Measurements from ENCODE around the gene GUF1. TPM values are rescaled to one million over a fixed set of nuclear protein-coding genes. Genes with fewer than 3 reads are reported as not detected.

Gene GUF1
- total and polyA plus RNA-seq, 2 of the 13 experiments (the other 11 are each of a cell fraction or from before 2014, with no cell fraction given): 10.3 to 24.6 TPM

DNA sequence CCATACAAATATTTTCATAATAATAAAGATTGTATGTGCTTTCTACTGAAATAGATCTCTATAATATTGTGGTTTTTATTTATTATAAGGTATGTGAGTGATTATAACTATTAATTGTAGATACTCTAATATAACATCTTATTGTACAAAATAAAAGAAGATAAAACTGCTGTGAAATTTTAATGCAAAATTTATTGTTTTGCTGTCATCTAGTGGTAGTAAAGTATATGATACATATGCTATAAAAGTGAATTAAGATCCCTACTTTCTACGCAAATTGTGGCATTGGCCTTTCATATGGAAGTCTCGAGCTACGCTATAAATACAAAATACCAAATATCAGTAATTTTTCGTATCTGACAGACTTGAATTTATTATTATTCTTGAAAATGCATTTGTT lies 46.1 kb upstream of the GUF1 start:
- H3K9ac ChIP-seq (ENCODE audit: insufficient read depth, low read depth, low read length): no peak overlapping the region
- intact Hi-C loops (cut with micrococcal nuclease; ENCODE audit: unreplicated experiment): loop anchor here (5.0 kb wide), 1 partner anchor 855 kb away; no protein-coding TSS in a partner anchor
- in situ Hi-C loops (cut with HindIII; ENCODE audit: extremely low pct_ligation_motif_present, low pct_unique_long_range_greater_than_20kb): loop anchor here (25.0 kb wide), 2 partner anchors 1495 to 1645 kb away; no protein-coding TSS in a partner anchor
- 47% methylated on average over 4 of the region's 4 CpGs for WGBS (ENCODE audit: low lambda C conversion rate)
- no TSS peak for BruUV-seq (replicated peaks)
- H3K79me2 ChIP-seq (ENCODE audit: insufficient read depth, low read length): no peaks in the 10 kb centered on the region
- H3K36me3 ChIP-seq (replicated peaks in 1 of 2; ENCODE audit: control insufficient read depth in 1 of 2, insufficient read depth in 2 of 2, low read length in 2 of 2): no peaks in the 10 kb centered on the region
- POLR2A ChIA-PET: no interaction called here
- no peak for ATAC-seq
- no peak for FAIRE-seq
- CTCF ChIA-PET (ENCODE audit: low intra/inter-chr PET ratio, low total read pairs): no interaction called here
- H3K4me3 ChIP-seq (replicated peaks in 1 of 3; ENCODE audit: insufficient read depth in 1 of 3, low read depth in 2 of 3, low read length in 3 of 3): no peak overlapping the region
- H3K27ac ChIP-seq (ENCODE audit: extremely low read length, insufficient read depth, low read length): no peak overlapping the region
- no peaks in the 10 kb centered on the region for H3K4me1 ChIP-seq (ENCODE audit: insufficient read depth, low read length)
- H2AFZ ChIP-seq (ENCODE audit: low read length): no peak overlapping the region
- H3K9me3 ChIP-seq (ENCODE audit: low read length): no peaks in the 10 kb centered on the region
- no peaks in the 10 kb centered on the region for H4K20me1 ChIP-seq (ENCODE audit: insufficient read depth, low read length)
- no peak overlapping the region for H3K4me2 ChIP-seq (ENCODE audit: low read depth, low read length)
- no peak for DNase-seq (ENCODE audit: low spot score)
- H3K27me3 ChIP-seq (ENCODE audit: control insufficient read depth in 1 of 2, insufficient read depth in 2 of 2, low read length in 2 of 2): no peaks in the 10 kb centered on the region
- TF ChIP-seq MEF2D (CRISPR knock-in tag; IDR thresholded peaks at IDR 0.05) (no peak), ZNF564 (CRISPR knock-in tag; IDR thresholded peaks at IDR 0.05) (no peak), MAF1 (CRISPR knock-in tag; IDR thresholded peaks at IDR 0.05; ENCODE audit: borderline replicate concordance) (no peak), ZFP90 (CRISPR knock-in tag; IDR thresholded peaks at IDR 0.05; ENCODE audit: borderline replicate concordance) (no peak), STAG1 (CRISPR knock-in tag; IDR thresholded peaks at IDR 0.05) (no peak), ZNF552 (CRISPR knock-in tag; IDR thresholded peaks at IDR 0.05; ENCODE audit: borderline replicate concordance) (no peak), SP5 (CRISPR knock-in tag; IDR thresholded peaks at IDR 0.05; ENCODE audit: borderline replicate concordance, low read depth) (no peak)
- TF ChIP-seq, protein P1, sequence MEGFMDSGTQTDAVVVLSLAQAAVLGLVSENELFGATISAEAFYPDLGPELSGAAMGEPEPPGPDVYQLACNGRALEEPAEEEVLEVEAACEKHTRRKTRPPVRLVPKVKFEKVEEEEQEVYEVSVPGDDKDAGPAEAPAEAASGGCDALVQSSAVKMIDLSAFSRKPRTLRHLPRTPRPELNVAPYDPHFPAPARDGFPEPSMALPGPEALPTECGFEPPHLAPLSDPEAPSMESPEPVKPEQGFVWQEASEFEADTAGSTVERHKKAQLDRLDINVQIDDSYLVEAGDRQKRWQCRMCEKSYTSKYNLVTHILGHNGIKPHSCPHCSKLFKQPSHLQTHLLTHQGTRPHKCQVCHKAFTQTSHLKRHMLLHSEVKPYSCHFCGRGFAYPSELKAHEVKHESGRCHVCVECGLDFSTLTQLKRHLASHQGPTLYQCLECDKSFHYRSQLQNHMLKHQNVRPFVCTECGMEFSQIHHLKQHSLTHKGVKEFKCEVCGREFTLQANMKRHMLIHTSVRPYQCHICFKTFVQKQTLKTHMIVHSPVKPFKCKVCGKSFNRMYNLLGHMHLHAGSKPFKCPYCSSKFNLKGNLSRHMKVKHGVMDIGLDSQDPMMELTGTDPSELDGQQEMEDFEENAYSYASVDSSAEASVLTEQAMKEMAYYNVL (CRISPR knock-in tag; IDR thresholded peaks at IDR 0.05; ENCODE audit: borderline replicate concordance): no peak
- TF ChIP-seq, protein P2, sequence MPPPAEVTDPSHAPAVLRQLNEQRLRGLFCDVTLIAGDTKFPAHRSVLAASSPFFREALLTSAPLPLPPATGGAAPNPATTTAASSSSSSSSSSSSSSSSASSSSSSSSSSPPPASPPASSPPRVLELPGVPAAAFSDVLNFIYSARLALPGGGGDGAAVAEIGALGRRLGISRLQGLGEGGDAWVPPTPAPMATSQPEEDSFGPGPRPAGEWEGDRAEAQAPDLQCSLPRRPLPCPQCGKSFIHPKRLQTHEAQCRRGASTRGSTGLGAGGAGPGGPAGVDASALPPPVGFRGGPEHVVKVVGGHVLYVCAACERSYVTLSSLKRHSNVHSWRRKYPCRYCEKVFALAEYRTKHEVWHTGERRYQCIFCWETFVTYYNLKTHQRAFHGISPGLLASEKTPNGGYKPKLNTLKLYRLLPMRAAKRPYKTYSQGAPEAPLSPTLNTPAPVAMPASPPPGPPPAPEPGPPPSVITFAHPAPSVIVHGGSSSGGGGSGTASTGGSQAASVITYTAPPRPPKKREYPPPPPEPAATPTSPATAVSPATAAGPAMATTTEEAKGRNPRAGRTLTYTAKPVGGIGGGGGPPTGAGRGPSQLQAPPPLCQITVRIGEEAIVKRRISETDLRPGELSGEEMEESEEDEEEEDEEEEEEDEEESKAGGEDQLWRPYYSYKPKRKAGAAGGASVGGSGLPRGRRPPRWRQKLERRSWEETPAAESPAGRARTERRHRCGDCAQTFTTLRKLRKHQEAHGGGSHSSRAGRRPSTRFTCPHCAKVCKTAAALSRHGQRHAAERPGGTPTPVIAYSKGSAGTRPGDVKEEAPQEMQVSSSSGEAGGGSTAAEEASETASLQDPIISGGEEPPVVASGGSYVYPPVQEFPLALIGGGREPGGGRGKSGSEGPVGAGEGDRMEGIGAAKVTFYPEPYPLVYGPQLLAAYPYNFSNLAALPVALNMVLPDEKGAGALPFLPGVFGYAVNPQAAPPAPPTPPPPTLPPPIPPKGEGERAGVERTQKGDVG (CRISPR knock-in tag; IDR thresholded peaks at IDR 0.05; ENCODE audit: borderline replicate concordance): no peak
- TF ChIP-seq, protein P3, sequence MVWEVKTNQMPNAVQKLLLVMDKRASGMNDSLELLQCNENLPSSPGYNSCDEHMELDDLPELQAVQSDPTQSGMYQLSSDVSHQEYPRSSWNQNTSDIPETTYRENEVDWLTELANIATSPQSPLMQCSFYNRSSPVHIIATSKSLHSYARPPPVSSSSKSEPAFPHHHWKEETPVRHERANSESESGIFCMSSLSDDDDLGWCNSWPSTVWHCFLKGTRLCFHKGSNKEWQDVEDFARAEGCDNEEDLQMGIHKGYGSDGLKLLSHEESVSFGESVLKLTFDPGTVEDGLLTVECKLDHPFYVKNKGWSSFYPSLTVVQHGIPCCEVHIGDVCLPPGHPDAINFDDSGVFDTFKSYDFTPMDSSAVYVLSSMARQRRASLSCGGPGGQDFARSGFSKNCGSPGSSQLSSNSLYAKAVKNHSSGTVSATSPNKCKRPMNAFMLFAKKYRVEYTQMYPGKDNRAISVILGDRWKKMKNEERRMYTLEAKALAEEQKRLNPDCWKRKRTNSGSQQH (CRISPR knock-in tag; IDR thresholded peaks at IDR 0.05; ENCODE audit: low read depth): no peak
- TF ChIP-seq, protein P4, sequence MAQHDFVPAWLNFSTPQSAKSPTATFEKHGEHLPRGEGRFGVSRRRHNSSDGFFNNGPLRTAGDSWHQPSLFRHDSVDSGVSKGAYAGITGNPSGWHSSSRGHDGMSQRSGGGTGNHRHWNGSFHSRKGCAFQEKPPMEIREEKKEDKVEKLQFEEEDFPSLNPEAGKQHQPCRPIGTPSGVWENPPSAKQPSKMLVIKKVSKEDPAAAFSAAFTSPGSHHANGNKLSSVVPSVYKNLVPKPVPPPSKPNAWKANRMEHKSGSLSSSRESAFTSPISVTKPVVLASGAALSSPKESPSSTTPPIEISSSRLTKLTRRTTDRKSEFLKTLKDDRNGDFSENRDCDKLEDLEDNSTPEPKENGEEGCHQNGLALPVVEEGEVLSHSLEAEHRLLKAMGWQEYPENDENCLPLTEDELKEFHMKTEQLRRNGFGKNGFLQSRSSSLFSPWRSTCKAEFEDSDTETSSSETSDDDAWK (CRISPR knock-in tag; IDR thresholded peaks at IDR 0.05): no peak

All from HepG2 (cell line).